HL-60 (cell line): ENCODE measurements around the gene CSRNP2.

Experiments
- DNase-seq, 2 experiments: peaks; one replicate each; pipeline ENCODE4 v3.0.0-alpha.2; 2010 to 2020; ENCODE audit warnings: low read depth in 1 of 2, low spot score in 1 of 2
- H3K27ac ChIP-seq: fragments of 250-450 bp; sonication (Bioruptor Pico); replicated peaks from 2 replicates; pipeline ENCODE4 v1.5.1; 2020; ENCODE audit warnings: mild to moderate bottlenecking, moderate library complexity
- H3K27me3 ChIP-seq: fragments of 250-450 bp; sonication (Bioruptor Pico); 2 replicates; pipeline ENCODE4 v1.5.1; 2021; ENCODE audit warnings: mild to moderate bottlenecking, moderate library complexity; ENCODE audit not compliant: insufficient read depth, poor library complexity, severe bottlenecking
- H3K4me3 ChIP-seq: replicated peaks from 2 replicates; pipeline ENCODE4 v1.5.1; 2011; ENCODE audit warnings: mild to moderate bottlenecking, control low read depth, low read length; ENCODE audit not compliant: insufficient read depth
- CTCF ChIP-seq: IDR thresholded peaks from one replicate; pipeline ENCODE4 v1.5.1; 2011; ENCODE audit warnings: low read length, control low read depth, inconsistent platforms; ENCODE audit not compliant: insufficient read depth
- GABPA ChIP-seq: IDR thresholded peaks from 2 replicates; pipeline ENCODE4 v1.6.1; 2012; ENCODE audit warnings: low read depth
- POLR2AphosphoS5 ChIP-seq: IDR thresholded peaks from 2 replicates; pipeline ENCODE4 v1.6.1; 2012; ENCODE audit warnings: low read depth
- REST ChIP-seq: IDR thresholded peaks from 2 replicates; pipeline ENCODE4 v1.6.1; 2012; ENCODE audit warnings: low read depth; ENCODE audit not compliant: insufficient replicate concordance
- SPI1 ChIP-seq: IDR thresholded peaks from 2 replicates; pipeline ENCODE4 v1.6.1; 2012; ENCODE audit warnings: low read depth, mild to moderate bottlenecking, borderline replicate concordance

CSRNP2 gene

GRCh38 chr12:51115533-51115932, 32.1 kb upstream of the CSRNP2 start:
- DNase-seq, result no peak
- TF ChIP-seq GABPA (no peak), REST (no peak), POLR2AphosphoS5 (no peak), CTCF (no peak), SPI1 (no peak)
- H3K27ac ChIP-seq, result no peak overlapping the region
- H3K4me3 ChIP-seq, result no peak overlapping the region
- no peaks in the 10 kb centered on the region for H3K27me3 ChIP-seq

GRCh38 chr12:51108136-51108535, 24.7 kb upstream of the CSRNP2 start:
- Histone ChIP-seq H3K4me3 (no peak overlapping the region), H3K27ac (no peak overlapping the region), H3K27me3 (no peaks in the 10 kb centered on the region)
- no peak for TF ChIP-seq GABPA
- TF ChIP-seq CTCF, result no peak
- no peak for TF ChIP-seq SPI1
- no peak for TF ChIP-seq POLR2AphosphoS5
- TF ChIP-seq REST, result no peak
- peak; percentile 10 to 35 for DNase-seq

GRCh38 chr12:51103977-51104376, 20.6 kb upstream of the CSRNP2 start:
- no peaks in the 10 kb centered on the region for H3K27me3 ChIP-seq
- no peak for TF ChIP-seq CTCF
- TF ChIP-seq POLR2AphosphoS5, result no peak
- TF ChIP-seq SPI1, result no peak
- TF ChIP-seq REST, result no peak
- TF ChIP-seq GABPA, result no peak
- H3K27ac ChIP-seq, result no peak overlapping the region
- H3K4me3 ChIP-seq, result no peak overlapping the region
- no peak for DNase-seq
